ENCODE measurements around the gene BLTP2. TPM values are rescaled to one million over a fixed set of nuclear protein-coding genes. Genes with fewer than 3 reads are reported as not detected.
"Not testable (repeated sequence)": the region's sequence is repeated elsewhere in the genome, so short reads cannot be mapped to it uniquely, and the experiment has no call there.

Gene BLTP2
- total RNA-seq, 1 experiment from 2014 or later = 140 TPM

DNA sequence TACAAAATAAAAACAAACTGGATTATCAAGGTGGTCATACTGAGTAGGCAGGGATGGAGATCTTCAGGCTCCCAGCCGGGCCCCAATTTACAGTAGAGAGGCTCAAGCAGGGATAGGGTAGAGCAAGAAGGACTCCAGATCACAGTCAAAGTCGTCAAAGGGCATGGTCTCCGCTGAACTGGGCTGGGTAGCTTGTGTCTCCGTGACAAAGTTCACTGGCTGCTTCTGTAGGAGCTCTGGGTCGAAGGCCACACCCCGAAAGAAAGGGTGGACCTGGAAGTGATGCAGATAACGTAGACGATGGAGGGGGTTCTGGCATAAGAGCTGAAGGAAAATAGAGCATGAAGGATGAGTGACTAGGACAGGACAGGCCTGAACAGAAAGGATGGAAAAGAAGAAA, 34.6 kb downstream of the BLTP2 start:
- Histone ChIP-seq H2AFZ (ENCODE audit: low read depth, low read length, poor library complexity, severe bottlenecking) (no peak overlapping the region), H3K9me3 (ENCODE audit: control insufficient read depth in 1 of 2, insufficient read depth in 1 of 2, low read depth in 1 of 2, low read length in 2 of 2) (no peaks in the 10 kb centered on the region), H3K9me2 (ENCODE audit: insufficient read depth) (no peaks in the 10 kb centered on the region), H3K4me2 (ENCODE audit: low read length) (no peak overlapping the region), H3K4me3 (replicated peaks in 1 of 2; ENCODE audit: low read depth in 1 of 2, low read length in 2 of 2) (no peak overlapping the region), H3K79me2 (ENCODE audit: insufficient read depth, low read length) (no peaks in the 10 kb centered on the region), H3K27ac (ENCODE audit: low read depth, low read length) (no peak overlapping the region), H3K4me1 (ENCODE audit: control insufficient read depth in 1 of 2, insufficient read depth in 2 of 2, low read length in 2 of 2) (no peaks in the 10 kb centered on the region), H3K27me3 (ENCODE audit: insufficient read depth, low read length) (no peaks in the 10 kb centered on the region), H4K20me1 (ENCODE audit: insufficient read depth) (no peaks in the 10 kb centered on the region), H3K36me3 (ENCODE audit: control insufficient read depth in 1 of 2, insufficient read depth in 2 of 2, low read length in 2 of 2) (peaks cover 20 to 35% of the 10 kb centered on the region in 2 experiments; a peak in 3 of 4 replicates), H3K9ac (ENCODE audit: low read length) (no peak overlapping the region)
- DNase-seq (ENCODE audit: low read depth, low spot score) = no peak
- intact Hi-C loops (cut with micrococcal nuclease) = no loop called here
- TF ChIP-seq, protein P1, sequence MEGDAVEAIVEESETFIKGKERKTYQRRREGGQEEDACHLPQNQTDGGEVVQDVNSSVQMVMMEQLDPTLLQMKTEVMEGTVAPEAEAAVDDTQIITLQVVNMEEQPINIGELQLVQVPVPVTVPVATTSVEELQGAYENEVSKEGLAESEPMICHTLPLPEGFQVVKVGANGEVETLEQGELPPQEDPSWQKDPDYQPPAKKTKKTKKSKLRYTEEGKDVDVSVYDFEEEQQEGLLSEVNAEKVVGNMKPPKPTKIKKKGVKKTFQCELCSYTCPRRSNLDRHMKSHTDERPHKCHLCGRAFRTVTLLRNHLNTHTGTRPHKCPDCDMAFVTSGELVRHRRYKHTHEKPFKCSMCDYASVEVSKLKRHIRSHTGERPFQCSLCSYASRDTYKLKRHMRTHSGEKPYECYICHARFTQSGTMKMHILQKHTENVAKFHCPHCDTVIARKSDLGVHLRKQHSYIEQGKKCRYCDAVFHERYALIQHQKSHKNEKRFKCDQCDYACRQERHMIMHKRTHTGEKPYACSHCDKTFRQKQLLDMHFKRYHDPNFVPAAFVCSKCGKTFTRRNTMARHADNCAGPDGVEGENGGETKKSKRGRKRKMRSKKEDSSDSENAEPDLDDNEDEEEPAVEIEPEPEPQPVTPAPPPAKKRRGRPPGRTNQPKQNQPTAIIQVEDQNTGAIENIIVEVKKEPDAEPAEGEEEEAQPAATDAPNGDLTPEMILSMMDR (IDR thresholded peaks at IDR 0.05 in 2 of 3, conservative IDR thresholded peaks at IDR 0.05 in 1 of 3; ENCODE audit: borderline replicate concordance in 1 of 3, insufficient read depth in 1 of 3, low read depth in 2 of 3, low read length in 2 of 3) = no peak
- TF ChIP-seq, protein P2, sequence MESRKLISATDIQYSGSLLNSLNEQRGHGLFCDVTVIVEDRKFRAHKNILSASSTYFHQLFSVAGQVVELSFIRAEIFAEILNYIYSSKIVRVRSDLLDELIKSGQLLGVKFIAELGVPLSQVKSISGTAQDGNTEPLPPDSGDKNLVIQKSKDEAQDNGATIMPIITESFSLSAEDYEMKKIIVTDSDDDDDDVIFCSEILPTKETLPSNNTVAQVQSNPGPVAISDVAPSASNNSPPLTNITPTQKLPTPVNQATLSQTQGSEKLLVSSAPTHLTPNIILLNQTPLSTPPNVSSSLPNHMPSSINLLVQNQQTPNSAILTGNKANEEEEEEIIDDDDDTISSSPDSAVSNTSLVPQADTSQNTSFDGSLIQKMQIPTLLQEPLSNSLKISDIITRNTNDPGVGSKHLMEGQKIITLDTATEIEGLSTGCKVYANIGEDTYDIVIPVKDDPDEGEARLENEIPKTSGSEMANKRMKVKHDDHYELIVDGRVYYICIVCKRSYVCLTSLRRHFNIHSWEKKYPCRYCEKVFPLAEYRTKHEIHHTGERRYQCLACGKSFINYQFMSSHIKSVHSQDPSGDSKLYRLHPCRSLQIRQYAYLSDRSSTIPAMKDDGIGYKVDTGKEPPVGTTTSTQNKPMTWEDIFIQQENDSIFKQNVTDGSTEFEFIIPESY (IDR thresholded peaks at IDR 0.05; ENCODE audit: extremely low read depth, insufficient replicate concordance, low read length) = no peak
- TF ChIP-seq ZNF274 (IDR thresholded peaks at IDR 0.05; ENCODE audit: low read depth, low read length) (no peak), EZH2phosphoT487 (IDR thresholded peaks at IDR 0.05; ENCODE audit: borderline replicate concordance) (no peak), YY1 (IDR thresholded peaks at IDR 0.05; ENCODE audit: extremely low read depth, insufficient replicate concordance, low read depth, low read length) (no peak), SRF (IDR thresholded peaks at IDR 0.05; ENCODE audit: low read depth) (no peak), CBX3 (IDR thresholded peaks at IDR 0.05; ENCODE audit: low read depth) (no peak), EGR1 (IDR thresholded peaks at IDR 0.05; ENCODE audit: low read depth) (no peak), ZFX (IDR thresholded peaks at IDR 0.05) (no peak), SIN3A (IDR thresholded peaks at IDR 0.05; ENCODE audit: low read depth) (no peak), EZH2 (IDR thresholded peaks at IDR 0.05) (no peak)
- TF ChIP-seq, protein P3, sequence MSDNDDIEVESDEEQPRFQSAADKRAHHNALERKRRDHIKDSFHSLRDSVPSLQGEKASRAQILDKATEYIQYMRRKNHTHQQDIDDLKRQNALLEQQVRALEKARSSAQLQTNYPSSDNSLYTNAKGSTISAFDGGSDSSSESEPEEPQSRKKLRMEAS (IDR thresholded peaks at IDR 0.05) = no peak
- TF ChIP-seq, protein P4, sequence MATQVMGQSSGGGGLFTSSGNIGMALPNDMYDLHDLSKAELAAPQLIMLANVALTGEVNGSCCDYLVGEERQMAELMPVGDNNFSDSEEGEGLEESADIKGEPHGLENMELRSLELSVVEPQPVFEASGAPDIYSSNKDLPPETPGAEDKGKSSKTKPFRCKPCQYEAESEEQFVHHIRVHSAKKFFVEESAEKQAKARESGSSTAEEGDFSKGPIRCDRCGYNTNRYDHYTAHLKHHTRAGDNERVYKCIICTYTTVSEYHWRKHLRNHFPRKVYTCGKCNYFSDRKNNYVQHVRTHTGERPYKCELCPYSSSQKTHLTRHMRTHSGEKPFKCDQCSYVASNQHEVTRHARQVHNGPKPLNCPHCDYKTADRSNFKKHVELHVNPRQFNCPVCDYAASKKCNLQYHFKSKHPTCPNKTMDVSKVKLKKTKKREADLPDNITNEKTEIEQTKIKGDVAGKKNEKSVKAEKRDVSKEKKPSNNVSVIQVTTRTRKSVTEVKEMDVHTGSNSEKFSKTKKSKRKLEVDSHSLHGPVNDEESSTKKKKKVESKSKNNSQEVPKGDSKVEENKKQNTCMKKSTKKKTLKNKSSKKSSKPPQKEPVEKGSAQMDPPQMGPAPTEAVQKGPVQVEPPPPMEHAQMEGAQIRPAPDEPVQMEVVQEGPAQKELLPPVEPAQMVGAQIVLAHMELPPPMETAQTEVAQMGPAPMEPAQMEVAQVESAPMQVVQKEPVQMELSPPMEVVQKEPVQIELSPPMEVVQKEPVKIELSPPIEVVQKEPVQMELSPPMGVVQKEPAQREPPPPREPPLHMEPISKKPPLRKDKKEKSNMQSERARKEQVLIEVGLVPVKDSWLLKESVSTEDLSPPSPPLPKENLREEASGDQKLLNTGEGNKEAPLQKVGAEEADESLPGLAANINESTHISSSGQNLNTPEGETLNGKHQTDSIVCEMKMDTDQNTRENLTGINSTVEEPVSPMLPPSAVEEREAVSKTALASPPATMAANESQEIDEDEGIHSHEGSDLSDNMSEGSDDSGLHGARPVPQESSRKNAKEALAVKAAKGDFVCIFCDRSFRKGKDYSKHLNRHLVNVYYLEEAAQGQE (IDR thresholded peaks at IDR 0.05; ENCODE audit: low read depth) = no peak
- no peak for ATAC-seq
- POLR2A ChIA-PET = no interaction called here
- CTCF ChIA-PET = interaction anchor here (1.1 to 1.3 kb wide), 2 partner anchors 11 to 39 kb away, joined by 3 to 6 read pairs; partner anchors contain the start of gene PIGS
- no TSS peak for BruUV-seq (replicated peaks)
- RAD21 ChIA-PET (ENCODE audit: low non-redundant PET in 1 of 2, low total read pairs in 2 of 2, uncharacterized antibody in 2 of 2, unreplicated experiment in 2 of 2) = no interaction called here

DNA sequence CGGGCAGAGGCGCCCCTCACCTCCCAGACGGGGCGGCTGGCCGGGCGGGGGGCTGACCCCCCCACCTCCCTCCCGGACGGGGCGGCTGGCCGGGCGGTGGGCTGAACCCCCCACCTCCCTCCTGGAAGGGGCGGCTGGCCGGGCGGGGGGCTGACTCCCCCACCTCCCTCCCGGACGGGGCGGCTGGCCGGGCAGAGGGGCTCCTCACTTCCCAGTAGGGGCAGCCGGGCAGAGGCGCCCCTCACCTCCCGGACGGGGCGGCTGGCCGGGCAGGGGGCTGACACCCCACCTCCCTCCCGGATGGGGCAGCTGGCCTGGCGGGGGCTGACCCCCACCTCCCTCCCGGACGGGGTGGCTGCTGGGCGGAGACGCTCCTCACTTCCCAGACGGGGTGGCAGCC, 40.9 kb downstream of the BLTP2 start:
- H2AFZ ChIP-seq (ENCODE audit: low read depth, low read length, poor library complexity, severe bottlenecking); H3K36me3 ChIP-seq (ENCODE audit: control insufficient read depth in 1 of 2, insufficient read depth in 2 of 2, low read length in 2 of 2); DNase-seq (ENCODE audit: low read depth, low spot score); H4K20me1 ChIP-seq (ENCODE audit: insufficient read depth); H3K9me3 ChIP-seq (ENCODE audit: control insufficient read depth in 1 of 2, insufficient read depth in 1 of 2, low read depth in 1 of 2, low read length in 2 of 2); POLR2A ChIA-PET; intact Hi-C loops (cut with micrococcal nuclease); H3K4me2 ChIP-seq (ENCODE audit: low read length); H3K9me2 ChIP-seq (ENCODE audit: insufficient read depth); H3K4me3 ChIP-seq (replicated peaks in 1 of 2; ENCODE audit: low read depth in 1 of 2, low read length in 2 of 2); H3K27ac ChIP-seq (ENCODE audit: low read depth, low read length); ATAC-seq; RAD21 ChIA-PET (ENCODE audit: low non-redundant PET in 1 of 2, low total read pairs in 2 of 2, uncharacterized antibody in 2 of 2, unreplicated experiment in 2 of 2); CTCF ChIA-PET; H3K9ac ChIP-seq (ENCODE audit: low read length); H3K79me2 ChIP-seq (ENCODE audit: insufficient read depth, low read length); H3K27me3 ChIP-seq (ENCODE audit: insufficient read depth, low read length); BruUV-seq (replicated peaks): not testable (repeated sequence)
- H3K4me1 ChIP-seq (ENCODE audit: control insufficient read depth in 1 of 2, insufficient read depth in 2 of 2, low read length in 2 of 2) = peaks cover 4 to 15% of the 10 kb centered on the region in 2 experiments; a peak in 2 of 4 replicates

Measured in HCT116 (cell line).